Measurements from ENCODE around the gene DUS4L. TPM values are rescaled to one million over a fixed set of nuclear protein-coding genes. Genes with fewer than 3 reads are reported as not detected.
"Not testable (repeated sequence)": the region's sequence is repeated elsewhere in the genome, so short reads cannot be mapped to it uniquely, and the experiment has no call there.

Gene DUS4L
- total RNA-seq, 4 donors from 2014 or later: 2.7 to 8.0 (median 7.2) TPM

DNA sequence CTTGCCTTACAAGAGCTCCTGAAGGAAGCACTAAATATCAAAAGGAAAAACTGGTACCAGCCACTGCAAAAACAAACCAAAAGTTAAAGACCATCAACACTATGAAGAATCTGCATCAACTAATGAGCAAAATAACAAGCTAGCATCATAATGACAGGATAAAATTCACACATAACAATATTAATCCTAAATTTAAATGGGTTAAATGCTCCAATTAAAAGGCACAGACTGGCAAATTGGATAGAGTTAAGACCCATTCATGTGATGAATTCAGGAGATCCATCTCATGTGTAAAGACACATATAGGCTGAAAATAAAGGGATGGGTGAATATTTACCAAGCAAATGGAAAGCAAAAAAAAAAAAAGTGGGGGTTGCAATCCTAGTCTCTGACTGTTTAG is 29.6 kb upstream of the DUS4L start:
- Histone ChIP-seq H3K36me3 (peaks cover 0 to 14% (median 0%) of the 10 kb centered on the region in 3 donors), H3K27ac (no peak overlapping the region), H3K9me3 (no peaks in the 10 kb centered on the region), H3K27me3 (no peaks in the 10 kb centered on the region), H3K4me1 (peaks cover 0 to 23% (median 0%) of the 10 kb centered on the region in 3 donors), H3K4me3 (no peak overlapping the region)
- no peak for TF ChIP-seq POLR2A (IDR thresholded peaks at IDR 0.05)
- intact Hi-C loops (cut with DNase I): no loop called here
- no peak for DNase-seq

DNA sequence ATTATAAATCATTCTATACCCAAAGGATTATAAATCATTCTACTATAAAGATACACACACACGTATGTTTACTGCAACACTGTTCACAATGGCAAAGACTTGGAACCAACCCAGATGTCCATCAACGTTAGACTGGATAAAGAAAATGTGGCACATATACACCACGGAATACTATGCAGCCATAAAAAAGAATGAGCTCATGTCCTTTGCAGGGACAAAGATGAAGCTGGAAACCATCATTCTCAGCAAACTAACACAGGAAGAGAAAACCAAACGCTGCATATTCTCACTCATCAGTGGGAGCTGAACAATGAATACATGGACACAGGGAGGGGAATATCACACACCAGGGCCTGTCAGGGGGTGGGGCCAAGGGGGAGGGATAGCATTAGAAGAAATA is 26.5 kb upstream of the DUS4L start:
- H3K27me3 ChIP-seq; H3K4me3 ChIP-seq; H3K9me3 ChIP-seq; intact Hi-C loops (cut with DNase I); DNase-seq: not testable (repeated sequence)
- 80 to 94% methylated on average over 4 of the region's 4 CpGs for WGBS, 2 donors
- peaks cover 0 to 29% (median 0%) of the 10 kb centered on the region in 3 donors for H3K36me3 ChIP-seq
- H3K4me1 ChIP-seq: peaks cover 0 to 36% (median 0%) of the 10 kb centered on the region in 3 donors
- H3K27ac ChIP-seq: peak overlapping the region in 1 of 4 donors; percentile 34

DNA sequence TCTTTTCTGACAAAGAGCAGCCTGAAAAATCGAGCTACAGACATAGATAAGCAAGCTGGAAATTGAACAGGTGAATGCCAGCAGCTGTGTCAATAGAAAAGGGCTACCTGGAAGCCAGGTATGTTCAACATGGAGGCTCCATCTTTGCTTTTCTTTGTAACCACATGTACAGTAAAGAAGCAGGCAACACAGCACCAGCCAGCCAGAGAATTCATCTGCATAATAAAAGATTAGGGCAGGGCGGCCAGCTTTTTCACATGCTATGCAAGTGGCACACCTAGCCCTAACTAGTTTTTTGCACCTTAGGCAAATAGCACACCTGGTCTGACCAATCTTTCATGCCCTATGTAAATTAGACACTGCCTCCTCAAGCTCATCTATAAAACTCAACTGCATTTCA is 25.8 kb upstream of the DUS4L start:
- no peak for TF ChIP-seq POLR2A (IDR thresholded peaks at IDR 0.05)
- TF ChIP-seq, protein P1, sequence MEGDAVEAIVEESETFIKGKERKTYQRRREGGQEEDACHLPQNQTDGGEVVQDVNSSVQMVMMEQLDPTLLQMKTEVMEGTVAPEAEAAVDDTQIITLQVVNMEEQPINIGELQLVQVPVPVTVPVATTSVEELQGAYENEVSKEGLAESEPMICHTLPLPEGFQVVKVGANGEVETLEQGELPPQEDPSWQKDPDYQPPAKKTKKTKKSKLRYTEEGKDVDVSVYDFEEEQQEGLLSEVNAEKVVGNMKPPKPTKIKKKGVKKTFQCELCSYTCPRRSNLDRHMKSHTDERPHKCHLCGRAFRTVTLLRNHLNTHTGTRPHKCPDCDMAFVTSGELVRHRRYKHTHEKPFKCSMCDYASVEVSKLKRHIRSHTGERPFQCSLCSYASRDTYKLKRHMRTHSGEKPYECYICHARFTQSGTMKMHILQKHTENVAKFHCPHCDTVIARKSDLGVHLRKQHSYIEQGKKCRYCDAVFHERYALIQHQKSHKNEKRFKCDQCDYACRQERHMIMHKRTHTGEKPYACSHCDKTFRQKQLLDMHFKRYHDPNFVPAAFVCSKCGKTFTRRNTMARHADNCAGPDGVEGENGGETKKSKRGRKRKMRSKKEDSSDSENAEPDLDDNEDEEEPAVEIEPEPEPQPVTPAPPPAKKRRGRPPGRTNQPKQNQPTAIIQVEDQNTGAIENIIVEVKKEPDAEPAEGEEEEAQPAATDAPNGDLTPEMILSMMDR (IDR thresholded peaks at IDR 0.05): no peak
- Histone ChIP-seq H3K4me1 (peaks cover 0 to 33% (median 0%) of the 10 kb centered on the region in 3 donors), H3K36me3 (peaks cover 0 to 35% (median 0%) of the 10 kb centered on the region in 3 donors), H3K27me3 (no peaks in the 10 kb centered on the region), H3K4me3 (no peak overlapping the region), H3K27ac (peak overlapping the region in 1 of 4 donors; percentile 34), H3K9me3 (no peaks in the 10 kb centered on the region)
- 18 to 40% methylated on average over 2 of the region's 2 CpGs for WGBS, 2 donors
- DNase-seq: no peak
- intact Hi-C loops (cut with DNase I): no loop called here

DNA sequence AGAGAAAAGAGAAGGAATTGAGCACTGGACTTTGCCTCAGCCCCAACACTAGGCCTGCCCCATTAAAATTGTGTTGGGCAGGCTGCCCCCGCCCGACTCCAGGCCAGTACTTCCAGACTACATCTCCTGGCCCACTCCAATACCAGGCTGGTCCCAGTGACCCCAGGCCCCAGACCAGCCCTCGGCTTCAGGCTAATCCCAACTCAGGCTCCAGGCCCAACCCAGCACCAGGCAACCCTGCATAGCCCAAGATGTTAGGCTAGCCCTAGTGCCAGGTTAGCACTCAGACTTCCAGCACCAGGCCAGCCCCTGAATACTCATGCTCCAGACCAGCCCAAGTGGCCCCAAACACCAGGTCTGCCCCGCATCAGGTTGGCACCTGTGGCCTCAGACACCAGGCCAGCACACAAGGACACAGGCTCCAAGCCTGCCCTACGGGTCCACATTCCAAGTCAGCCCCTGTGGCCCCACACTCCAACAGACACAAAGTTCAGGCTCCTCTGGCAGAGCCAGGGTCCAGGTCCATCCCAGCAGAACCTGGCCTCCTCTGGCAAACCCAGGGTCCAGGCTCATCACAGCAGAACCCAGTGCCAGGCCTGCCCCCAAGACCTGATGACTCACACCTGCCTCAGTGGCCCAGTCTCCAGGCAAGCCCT is 20.3 kb upstream of the DUS4L start:
- H3K27ac ChIP-seq: no peak overlapping the region

GRCh38 chr7:107544848-107545591 is 18.8 kb upstream of the DUS4L start:
- Histone ChIP-seq H3K27me3 (no peaks in the 10 kb centered on the region), H3K27ac (no peak overlapping the region), H3K4me1 (peaks cover 0 to 6% (median 0%) of the 10 kb centered on the region in 3 donors), H3K4me3 (no peak overlapping the region), H3K9me3 (peaks cover 0 to 13% (median 8%) of the 10 kb centered on the region in 3 donors), H3K36me3 (peaks cover 0 to 83% (median 0%) of the 10 kb centered on the region in 3 donors)
- WGBS, 2 donors: 91 to 100% methylated on average over 4 of the region's 4 CpGs
- TF ChIP-seq, protein P1 (IDR thresholded peaks at IDR 0.05): no peak
- intact Hi-C loops (cut with DNase I): no loop called here
- no peak for DNase-seq

More for the DNA sequence above, 20.3 kb upstream of the DUS4L start:
- Histone ChIP-seq H3K9me3 (peaks cover 0 to 13% (median 8%) of the 10 kb centered on the region in 3 donors), H3K27me3 (no peaks in the 10 kb centered on the region), H3K4me3 (no peak overlapping the region), H3K4me1 (peaks cover 0 to 20% (median 0%) of the 10 kb centered on the region in 3 donors), H3K36me3 (peaks cover 0 to 74% (median 0%) of the 10 kb centered on the region in 3 donors)
- intact Hi-C loops (cut with DNase I): no loop called here
- 60 to 100% methylated on average over 1 of the region's 5 CpGs for WGBS, 2 donors
- DNase-seq: no peak
- TF ChIP-seq POLR2A (IDR thresholded peaks at IDR 0.05): no peak
- TF ChIP-seq, protein P1 (IDR thresholded peaks at IDR 0.05): no peak

GRCh38 chr7:107551936-107552335 is 11.8 kb upstream of the DUS4L start:
- 96 to 100% methylated on average over 1 of the region's 1 CpG for WGBS, 2 donors
- no peaks in the 10 kb centered on the region for H3K27me3 ChIP-seq
- no peak for DNase-seq
- intact Hi-C loops (cut with DNase I): no loop called here
- no peaks in the 10 kb centered on the region for H3K9me3 ChIP-seq
- H3K4me1 ChIP-seq: no peaks in the 10 kb centered on the region
- no peak overlapping the region for H3K27ac ChIP-seq
- H3K4me3 ChIP-seq: no peak overlapping the region
- TF ChIP-seq, protein P1 (IDR thresholded peaks at IDR 0.05): no peak
- no peak for TF ChIP-seq POLR2A (IDR thresholded peaks at IDR 0.05)
- H3K36me3 ChIP-seq: peaks cover 0 to 73% (median 0%) of the 10 kb centered on the region in 3 donors
